Neutrophil (primary cell): ENCODE data around the gene XRCC5.

Source experiments
- H3K27ac ChIP-seq: fragments of 200-600 bp; sonication (generic); 2 replicates; pipeline ENCODE4 v1.5.1; 2016; ENCODE audit warnings: mild to moderate bottlenecking, moderate library complexity
- H3K27me3 ChIP-seq: fragments of 200-600 bp; sonication (generic); 2 replicates; pipeline ENCODE4 v1.6.0; 2016; ENCODE audit warnings: mild to moderate bottlenecking
- H3K36me3 ChIP-seq: fragments of 200-600 bp; sonication (generic); 2 replicates; pipeline ENCODE4 v1.5.1; 2017
- H3K4me1 ChIP-seq, 2 experiments: fragments of 200-600 bp in 1 of 2; sonication (generic) in 1 of 2; 1 replicate in 1 of 2; 2 replicates in 1 of 2; pipeline versions ENCODE4 v1.5.1 to v1.6.1; 2013 to 2016; ENCODE audit warnings: low read depth in 1 of 2, low read length in 1 of 2, mild to moderate bottlenecking in 1 of 2, moderate library complexity in 1 of 2; ENCODE audit not compliant: control insufficient read depth in 1 of 2, insufficient read depth in 1 of 2
- H3K4me3 ChIP-seq, 2 experiments: fragments of 200-600 bp in 1 of 2; sonication (generic) in 1 of 2; 1 replicate in 1 of 2; 2 replicates in 1 of 2; pipeline ENCODE4 v1.5.1; 2013 to 2016; ENCODE audit warnings: low read depth in 1 of 2, low read length in 1 of 2, mild to moderate bottlenecking in 1 of 2, moderate library complexity in 1 of 2
- H3K9me3 ChIP-seq: fragments of 200-600 bp; sonication (generic); 2 replicates; pipeline ENCODE4 v1.5.1; 2016
- CTCF ChIP-seq: fragments of 200-600 bp; sonication (generic); IDR thresholded peaks from 2 replicates; pipeline ENCODE4 v1.5.1; 2016; ENCODE audit warnings: antibody characterized with exemption

XRCC5 gene

GRCh38 chr2:216194561-216194960, 85.4 kb downstream of the XRCC5 start:
- TF ChIP-seq CTCF, result no peak
- Histone ChIP-seq H3K4me1 (no peaks in the 10 kb centered on the region), H3K4me3 (no peak overlapping the region), H3K9me3 (no peaks in the 10 kb centered on the region), H3K27ac (no peak overlapping the region), H3K27me3 (no peaks in the 10 kb centered on the region), H3K36me3 (peaks cover 96% of the 10 kb centered on the region)

GRCh38 chr2:216195565-216196029, 86.4 kb downstream of the XRCC5 start:
- no peaks in the 10 kb centered on the region for H3K9me3 ChIP-seq
- peaks cover 98% of the 10 kb centered on the region for H3K36me3 ChIP-seq
- no peak overlapping the region for H3K27ac ChIP-seq
- H3K27me3 ChIP-seq, result no peaks in the 10 kb centered on the region
- no peak overlapping the region for H3K4me3 ChIP-seq
- H3K4me1 ChIP-seq, result no peaks in the 10 kb centered on the region
- TF ChIP-seq CTCF, result no peak

GRCh38 chr2:216201692-216202306, 92.7 kb downstream of the XRCC5 start:
- no peak for TF ChIP-seq CTCF
- H3K36me3 ChIP-seq, result peaks cover 98% of the 10 kb centered on the region
- H3K9me3 ChIP-seq, result no peaks in the 10 kb centered on the region
- H3K27me3 ChIP-seq, result no peaks in the 10 kb centered on the region
- no peak overlapping the region for H3K4me3 ChIP-seq
- H3K27ac ChIP-seq, result no peak overlapping the region
- peaks cover 7 to 12% of the 10 kb centered on the region in 2 experiments for H3K4me1 ChIP-seq

GRCh38 chr2:216202626-216203250, 93.6 kb downstream of the XRCC5 start:
- peaks cover 98% of the 10 kb centered on the region for H3K36me3 ChIP-seq
- no peak overlapping the region for H3K4me3 ChIP-seq
- H3K9me3 ChIP-seq, result no peaks in the 10 kb centered on the region
- H3K27me3 ChIP-seq, result no peaks in the 10 kb centered on the region
- H3K4me1 ChIP-seq, result peaks cover 7 to 12% of the 10 kb centered on the region in 2 experiments
- TF ChIP-seq CTCF, result no peak
- H3K27ac ChIP-seq, result peak overlapping the region; percentile 10

GRCh38 chr2:216205486-216205885, 96.3 kb downstream of the XRCC5 start:
- Histone ChIP-seq H3K27ac (peak overlapping the region; percentile 69), H3K9me3 (no peaks in the 10 kb centered on the region), H3K36me3 (peaks cover 98% of the 10 kb centered on the region), H3K4me1 (peaks cover 12 to 14% of the 10 kb centered on the region in 2 experiments), H3K27me3 (no peaks in the 10 kb centered on the region), H3K4me3 (no peak overlapping the region)
- no peak for TF ChIP-seq CTCF
